ENCODE data around the gene HAGH.
"Not testable (repeated sequence)": the region's sequence is repeated elsewhere in the genome, so short reads cannot be mapped to it uniquely, and the experiment has no call there.

Gene HAGH

DNA sequence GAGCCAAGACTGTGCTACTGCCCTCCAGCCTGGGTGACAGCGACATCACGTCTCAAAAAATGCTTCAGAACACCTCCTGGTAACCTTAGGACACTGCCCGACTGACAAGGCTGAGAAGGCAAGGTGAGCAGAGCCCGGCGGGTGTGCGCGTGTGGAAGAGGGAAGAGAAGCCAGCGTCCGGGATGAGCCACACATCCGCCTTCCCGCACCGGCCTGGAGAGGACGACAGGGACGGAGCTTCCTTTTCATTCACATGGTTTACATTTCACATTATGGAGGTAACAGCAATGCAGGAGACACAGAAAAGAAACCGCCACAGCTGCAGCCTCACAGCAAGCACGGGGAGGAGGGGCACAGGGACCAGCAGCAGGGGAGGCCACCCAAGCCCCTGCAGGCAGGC is 16.5 kb downstream of the HAGH start:
- no peak for DNase-seq (ENCODE audit: low spot score)

DNA sequence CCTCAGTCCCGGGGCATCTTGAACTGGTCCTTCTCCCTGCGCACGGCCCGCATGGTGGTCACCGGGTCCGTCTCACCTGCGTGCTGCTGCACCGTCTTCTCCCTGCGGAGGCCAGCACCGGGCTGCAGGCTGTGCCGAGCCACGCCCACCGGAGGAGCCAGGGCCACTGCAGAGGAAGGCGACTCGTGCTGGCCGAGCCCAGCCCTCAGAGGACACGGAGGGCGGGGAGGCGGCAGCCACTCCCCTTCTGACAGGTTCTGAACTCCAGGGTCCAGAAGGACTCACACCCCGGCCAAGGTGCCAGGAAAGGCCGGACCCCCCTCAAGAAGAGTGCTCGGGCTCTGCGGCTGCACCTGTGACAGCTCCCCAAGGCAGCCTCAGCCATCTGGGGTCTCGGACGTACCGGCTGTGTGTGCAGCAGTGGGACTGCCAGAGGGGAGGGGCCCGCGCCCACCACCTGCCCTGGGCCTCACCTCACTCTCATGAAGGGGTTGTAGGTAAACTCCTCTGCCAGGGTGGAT is 17.3 kb downstream of the HAGH start:
- no peak for DNase-seq (ENCODE audit: low spot score)

DNA sequence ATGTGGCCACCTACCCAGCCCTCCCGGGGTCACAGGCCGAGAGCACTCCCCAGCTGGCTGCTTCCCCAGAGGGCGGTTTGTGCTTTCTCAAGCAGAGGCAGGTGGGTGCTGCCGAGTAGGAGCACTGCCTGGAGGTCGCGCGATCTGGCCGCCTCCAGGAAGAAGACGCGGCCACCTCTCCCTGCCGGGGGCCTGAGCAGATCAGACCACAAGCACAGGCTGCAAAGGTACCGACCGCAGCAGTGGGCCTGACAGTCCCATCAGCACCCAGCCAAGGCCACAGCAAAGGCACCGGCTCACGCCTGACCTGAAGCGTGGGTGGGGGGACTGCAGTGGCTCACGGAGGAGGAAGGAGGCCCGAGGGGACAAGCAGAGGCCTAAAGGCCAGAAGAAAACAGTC is 17.9 kb downstream of the HAGH start:
- DNase-seq (ENCODE audit: low spot score) = no peak

DNA sequence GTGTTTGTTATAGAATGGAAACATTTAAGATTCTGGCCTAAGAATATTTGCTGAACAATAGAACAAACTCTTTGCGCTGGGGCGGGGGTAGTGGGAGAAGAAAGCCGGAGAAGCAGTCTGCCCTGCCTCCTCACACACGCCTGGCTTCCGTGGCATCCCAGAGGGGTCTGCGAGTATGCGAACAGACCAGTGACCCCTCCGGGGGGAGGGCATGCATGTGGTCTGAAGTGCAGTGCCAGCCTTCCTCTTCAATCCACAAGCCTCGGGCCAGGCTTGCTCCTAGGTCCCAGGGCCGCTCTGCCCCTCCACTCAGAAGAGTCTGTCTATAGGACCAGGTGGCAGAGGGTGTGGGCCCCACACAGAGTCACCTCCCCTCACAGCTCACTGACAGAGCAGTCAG is 19.0 kb downstream of the HAGH start:
- no peak for DNase-seq (ENCODE audit: low spot score)

DNA sequence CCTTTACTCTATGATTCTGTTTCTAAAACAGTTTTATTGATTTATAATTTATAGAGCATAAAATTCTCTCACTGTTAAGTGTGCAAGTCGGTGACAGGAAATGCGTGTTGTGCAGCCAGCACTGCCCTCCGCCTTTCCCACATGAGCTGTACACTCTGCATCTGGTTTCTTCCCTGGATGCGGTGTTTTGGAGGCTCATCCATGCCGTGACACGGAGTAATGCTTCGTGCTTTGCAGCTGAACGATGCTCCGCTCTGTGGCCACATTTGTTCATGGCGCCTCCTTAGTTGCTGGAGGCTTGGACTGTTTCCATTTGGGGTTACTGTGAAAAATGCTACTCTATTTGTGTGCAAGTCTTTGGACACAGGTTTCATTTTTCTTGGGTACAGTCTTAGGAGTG is 25.9 kb downstream of the HAGH start:
- DNase-seq (ENCODE audit: low spot score) = peak; percentile 49

DNA sequence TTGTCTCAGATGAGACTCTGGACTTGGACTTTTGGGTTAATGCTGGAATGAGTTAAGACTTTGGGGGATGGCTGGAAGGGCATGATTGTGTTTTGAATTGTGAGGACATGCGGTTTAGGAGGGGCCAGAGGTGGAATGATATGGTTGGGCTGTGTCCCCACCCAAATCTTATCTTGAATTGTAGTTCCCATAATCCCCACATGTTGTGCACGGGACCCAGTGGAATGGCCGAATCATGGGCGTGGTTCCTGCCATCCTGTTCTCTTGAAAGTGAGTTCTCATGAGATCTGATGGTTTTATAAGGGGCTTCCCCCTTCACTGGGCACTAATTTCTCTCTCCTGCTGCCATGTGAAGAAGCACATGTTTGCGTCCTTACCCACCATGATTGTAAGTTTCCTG is 27.4 kb downstream of the HAGH start:
- DNase-seq (ENCODE audit: low spot score) = not testable (repeated sequence)

DNA sequence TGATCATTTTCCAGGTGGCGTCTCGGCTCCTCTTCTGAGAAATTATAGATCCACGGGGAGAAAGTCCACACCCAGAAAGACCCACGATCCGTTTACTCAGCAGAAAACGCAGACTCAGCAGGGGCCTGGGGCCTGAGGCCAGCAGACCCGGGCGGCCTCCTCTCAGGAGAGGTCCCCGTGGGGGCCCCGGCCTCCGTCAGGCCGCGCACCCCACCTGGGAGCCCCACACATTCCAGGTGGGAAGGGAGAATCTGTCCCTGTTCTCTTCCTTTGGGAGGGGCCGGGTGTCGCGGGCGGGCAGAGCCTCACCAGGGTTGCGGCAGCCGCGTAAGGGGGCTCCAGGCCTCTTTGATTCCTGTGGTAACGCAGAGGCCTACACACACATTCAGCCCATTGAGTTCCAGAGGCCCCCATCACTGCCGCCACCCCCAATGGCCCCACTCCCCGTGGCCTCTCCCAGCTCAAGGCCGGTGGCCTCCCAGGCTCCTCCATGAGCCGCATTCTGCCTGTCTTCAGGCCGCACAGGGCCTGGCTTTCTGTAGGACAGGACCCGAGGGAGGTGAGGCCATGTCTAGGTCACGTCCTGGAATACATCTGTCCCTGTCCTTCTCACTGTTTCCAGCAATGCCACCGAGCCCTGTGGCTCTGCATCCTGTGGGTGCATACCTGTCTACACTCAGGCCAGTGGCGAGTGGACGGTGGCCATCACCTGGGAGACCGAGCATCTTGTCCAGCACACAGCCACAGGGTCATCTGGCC is 31.5 kb downstream of the HAGH start:
- no peak for DNase-seq (ENCODE audit: low spot score)

DNA sequence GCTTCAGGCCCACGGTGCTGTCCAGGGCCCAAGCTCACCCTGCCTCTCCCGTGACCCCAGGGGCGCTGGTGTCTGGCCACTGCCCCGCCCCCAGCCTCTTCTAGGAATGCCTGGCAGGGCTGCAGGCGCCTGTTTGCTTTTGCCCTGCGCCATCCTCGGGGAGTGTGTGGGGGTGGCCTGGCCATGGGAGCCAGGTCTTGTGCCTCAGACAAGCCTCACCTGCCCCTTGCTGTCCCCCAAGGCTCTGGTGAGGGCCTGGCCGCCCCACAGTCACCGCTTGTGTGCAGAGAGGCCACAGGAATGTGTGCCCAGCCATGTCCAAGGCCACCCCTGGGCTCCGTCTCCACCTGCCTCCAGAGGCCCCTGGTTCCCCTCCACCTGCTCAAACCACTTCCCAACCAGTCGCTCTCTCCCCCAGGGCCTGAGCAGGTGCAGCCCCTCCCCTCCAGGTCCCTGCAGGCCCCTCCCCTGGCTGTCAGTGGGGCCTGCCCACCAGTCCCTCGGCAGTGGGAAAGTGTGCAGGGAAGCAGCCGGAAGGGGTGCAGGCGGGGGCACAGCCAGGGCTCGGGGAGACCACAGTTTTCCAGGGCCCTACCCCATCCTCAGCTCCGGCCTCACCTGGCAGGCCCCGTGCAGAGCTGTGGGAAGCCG is 32.3 kb downstream of the HAGH start:
- no peak for DNase-seq (ENCODE audit: low spot score)

DNA sequence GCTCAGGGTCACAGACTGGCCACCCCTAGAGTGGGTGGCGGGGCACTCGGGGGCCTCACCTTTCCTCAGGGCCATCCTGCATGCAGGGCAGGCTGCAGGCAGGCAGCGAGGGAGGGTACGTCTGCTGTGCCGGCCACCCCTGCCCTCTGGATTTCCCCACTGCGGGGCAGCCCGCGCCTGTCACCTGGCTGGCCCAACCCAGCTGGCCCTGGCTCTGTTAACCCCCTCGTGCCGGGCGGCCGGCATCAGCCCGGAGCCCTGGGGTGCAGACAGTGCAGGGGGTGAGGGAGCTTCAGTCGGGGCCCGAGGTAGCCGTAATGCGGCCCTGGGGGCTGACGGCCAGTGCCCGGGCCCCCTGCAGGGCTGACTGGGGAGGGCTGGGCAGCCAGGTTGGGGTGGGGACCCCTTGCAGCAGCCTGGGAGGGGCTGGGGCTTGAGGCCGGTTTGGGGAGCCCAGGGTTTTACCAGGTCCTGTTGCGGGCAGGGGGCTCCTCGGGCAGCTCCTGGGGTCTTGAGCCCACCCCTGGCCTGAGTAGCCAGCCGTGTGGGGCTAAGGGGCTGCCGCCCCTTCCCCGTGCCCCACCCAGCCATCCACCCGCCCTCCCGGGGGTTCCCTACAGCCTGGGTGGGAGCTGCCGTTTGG is 32.9 kb downstream of the HAGH start, which contains the start of gene IGFALS:
Gene IGFALS (minus strand): TSS at position 128 of the 643 bp plus-strand sequence. CDS start 53 bp downstream, at position 75.
- no peak for DNase-seq (ENCODE audit: low spot score)

DNA sequence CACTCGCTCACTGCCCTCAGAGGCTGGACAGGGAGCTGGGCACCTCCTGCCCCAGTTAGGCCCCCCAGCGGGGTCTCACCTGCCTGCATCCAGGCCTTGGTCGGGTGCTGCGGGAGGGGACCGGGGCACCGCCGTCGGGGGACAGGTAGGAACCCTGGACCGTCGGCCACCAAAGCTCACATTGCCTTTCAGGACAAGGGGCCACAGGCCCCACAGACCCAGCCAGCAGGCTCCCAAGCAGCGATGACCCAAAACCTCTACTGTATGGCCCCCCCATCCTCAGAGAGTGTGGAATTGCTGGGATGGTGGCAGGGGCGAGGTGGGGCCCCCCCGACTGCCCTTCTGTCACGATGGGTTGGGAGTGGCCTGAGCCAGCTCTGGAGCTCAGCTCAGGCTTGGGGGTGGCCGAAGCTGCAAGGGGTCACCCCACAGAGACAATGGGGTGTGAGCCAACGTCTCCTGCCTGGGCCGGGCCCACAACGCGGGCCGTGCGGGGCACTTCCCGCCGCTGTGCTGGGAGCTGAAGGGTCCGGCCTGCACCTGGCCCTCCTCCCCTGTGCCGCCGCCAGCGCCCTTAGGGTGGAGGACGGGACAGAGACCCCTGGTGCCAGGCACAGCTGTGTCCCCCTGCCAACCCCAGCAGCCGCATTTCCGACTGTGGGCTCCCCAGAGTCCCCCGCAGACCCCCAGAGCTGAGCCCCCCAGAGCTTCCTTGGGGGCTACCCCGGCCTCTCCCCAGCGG is 33.6 kb downstream of the HAGH start:
- no peak for DNase-seq (ENCODE audit: low spot score)

DNA sequence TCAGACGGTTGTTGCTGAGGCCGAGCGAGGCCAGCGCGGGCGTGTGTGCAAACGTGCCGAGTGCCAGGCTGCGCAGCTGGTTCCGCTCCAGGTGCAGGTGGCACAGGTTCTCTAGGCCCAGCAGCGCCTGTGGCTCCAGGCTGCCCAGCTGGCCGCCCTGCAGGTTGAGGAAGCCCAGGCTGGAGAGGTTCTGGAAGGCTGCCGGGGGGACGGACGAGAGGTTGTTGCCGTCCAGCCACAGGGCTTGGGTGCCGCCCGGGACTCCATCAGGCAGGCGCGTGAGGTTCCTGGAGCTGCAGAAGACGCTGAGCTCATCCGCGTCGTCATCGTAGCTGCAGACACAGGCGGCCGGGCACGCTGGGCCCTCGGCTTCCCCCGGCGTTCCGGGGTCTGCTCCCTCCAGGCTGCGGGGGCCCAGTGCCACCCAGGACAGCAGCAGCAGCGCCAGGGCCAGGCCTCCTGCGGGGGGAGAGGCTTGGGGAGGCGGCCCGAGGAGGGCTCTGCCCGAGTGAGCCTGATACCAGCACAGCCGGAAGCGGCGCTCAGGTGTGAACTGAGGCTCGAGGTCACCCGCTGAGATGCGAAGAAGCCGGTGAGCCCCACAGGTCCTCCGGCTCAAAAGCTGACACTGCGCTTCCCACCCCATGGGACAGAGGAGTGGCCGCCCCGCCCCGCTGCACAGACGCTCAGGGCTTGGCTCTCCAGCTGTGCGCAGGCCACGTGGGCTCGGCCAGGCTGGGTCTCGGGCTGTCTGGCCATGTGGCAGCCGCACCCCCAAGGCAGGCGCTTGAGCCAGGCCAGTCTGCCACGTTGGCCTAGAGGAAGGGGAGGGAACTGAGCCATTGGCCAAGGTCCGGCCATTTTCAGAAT is 34.4 kb downstream of the HAGH start:
- DNase-seq (ENCODE audit: low spot score) = no peak

DNA sequence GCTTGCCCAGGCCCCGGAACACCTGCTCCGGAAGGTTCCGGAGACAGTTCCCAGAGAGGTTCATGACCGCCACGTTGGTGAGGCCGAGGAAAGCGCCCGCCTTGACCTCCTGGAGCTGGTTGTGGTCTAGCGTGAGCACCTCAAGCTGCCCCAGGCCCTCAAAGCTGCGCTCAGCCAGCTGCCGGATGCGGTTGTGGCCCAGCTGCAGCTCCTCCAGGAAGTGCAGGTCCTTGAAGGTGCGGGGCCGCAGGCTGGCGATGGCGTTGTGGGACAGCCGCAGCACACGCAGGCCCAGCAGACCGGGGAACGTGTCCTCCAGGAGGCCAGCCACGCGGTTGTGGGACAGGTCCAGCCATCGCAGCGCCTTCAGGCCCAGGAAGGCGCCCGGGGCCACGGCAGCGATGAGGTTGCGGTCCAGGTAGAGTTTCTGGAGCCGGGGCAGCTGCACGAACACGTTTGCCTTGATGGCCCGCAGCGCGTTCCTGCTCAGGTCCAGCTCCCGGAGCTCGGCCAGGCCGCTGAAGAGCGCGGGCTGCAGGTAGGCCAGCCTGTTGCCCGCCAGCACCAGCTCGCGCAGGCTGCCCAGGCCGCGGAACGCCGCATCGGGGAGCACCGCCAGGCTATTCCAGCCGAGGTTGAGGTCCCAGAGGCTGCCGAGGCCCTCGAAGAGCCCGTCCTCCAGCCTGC is 35.2 kb downstream of the HAGH start:
- DNase-seq (ENCODE audit: low spot score) = no peak

DNA sequence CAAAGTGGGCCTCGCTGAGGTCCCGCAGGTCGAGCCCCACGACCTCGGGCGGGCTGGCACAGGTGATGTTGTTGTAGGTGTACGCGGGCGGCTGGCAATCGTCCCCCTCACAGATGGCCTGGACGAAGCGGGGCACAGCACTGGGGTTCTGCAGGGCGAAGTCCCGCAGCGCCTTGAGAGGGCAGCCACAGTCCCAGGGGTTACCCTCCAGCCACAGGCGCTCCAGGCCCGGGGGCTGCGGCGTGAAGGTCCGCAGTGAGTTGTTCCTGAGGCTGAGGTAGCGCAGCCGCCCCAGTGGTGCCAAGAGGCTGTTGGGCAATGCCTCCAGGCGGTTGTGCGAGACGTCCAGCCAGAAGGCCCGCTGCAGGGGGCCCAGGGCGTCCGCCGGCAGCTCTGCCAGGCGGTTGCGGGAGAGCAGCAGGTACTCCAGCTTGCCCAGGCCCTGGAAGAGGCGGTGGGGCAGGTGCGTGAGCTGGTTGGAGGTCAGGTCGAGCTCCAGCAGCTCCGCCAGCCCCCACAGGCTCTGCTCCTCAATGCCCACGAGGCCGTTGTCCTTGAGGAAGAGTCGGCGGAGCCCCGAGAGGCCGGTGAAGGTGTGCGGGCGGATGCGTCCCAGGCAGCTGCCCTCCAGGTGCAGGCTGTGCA is 35.9 kb downstream of the HAGH start:
- no peak for DNase-seq (ENCODE audit: low spot score)

DNA sequence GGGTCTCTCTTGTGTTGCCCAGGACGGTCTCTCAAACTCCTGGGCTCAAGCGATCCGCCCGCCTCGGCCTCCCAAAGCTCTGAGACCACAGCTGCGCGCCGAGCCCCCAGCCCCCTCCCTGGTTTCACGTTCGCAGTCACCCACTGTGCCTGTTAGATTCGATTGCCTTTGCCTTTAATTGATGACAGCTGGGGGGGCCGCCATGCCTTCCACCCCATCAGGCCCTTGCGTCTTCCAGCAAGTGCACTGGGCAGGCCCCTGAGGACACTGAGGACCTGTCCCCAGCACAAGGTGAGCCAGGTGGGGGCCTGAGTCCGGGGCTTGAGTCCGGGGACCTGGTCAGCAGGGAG is 36.4 kb downstream of the HAGH start:
- DNase-seq (ENCODE audit: low spot score) = no peak

DNA sequence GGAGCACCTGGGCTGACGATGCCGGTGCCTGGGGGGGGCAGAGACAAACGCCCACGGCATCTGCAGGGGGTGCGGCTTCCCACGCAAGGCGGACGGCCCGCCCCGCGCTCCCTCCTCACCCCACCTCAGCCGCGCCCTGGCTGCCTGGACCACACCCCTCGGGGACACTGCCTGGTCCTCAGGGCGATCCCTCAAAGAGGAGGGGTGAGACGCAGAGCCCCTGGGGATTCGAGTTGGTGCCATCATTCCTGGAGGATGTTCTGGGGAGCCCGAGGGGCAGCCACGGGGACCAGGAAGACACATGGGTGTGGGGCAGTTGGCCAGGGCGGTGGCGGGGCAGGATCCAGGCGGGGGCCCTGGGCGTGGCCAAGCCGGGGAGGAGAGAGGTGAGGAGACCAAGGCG is 37.0 kb downstream of the HAGH start:
- no peak for DNase-seq (ENCODE audit: low spot score)

DNA sequence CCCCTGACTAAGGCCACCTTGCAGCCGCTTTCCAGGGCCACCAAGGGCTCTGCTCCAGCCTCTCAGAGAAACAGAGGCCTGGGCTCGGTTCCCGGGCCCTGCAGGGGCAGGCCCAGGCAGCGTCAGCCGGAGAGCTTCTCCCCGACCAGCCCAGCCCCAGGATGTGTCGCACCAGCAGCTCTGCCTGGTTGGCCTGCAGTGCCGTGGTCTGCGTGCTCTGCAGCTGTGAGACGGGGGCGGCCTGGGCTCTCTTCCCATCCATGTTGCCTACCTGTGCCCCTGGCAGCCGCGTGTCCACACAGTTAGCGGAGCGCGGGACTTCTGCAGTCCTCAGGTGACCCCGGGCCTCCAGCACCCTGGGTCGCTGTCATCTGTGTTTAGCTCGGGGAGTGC is 37.9 kb downstream of the HAGH start:
- no peak for DNase-seq (ENCODE audit: low spot score)

DNA sequence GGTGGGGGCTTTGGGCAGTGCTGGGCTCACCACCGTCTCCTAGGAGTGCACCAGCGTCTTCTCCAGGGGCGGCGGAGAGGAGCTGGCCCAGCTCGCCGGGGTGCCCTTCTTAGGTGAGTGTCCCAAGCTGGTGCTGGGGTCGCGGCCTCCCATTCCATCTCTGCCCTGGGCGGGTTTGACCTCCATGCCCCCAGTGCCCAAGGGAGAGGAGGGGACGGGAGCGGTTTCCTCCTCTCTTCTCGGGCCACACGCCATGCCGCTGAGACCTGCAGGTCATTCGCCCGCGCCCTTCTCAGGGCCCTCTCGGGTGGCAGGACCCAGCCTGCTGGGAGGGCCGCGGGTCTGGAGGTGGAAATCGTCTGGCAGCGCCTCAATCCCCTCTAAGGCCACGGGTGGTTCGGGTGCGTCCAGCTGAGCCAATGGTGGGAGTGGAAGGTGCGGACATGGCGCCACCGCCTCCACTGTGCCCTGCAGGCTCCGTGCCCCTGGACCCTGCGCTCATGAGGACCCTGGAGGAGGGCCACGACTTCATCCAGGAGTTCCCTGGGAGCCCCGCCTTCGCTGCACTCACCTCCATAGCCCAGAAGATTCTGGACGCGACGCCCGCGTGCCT is 38.4 kb downstream of the HAGH start:
- DNase-seq (ENCODE audit: low spot score) = no peak

DNA sequence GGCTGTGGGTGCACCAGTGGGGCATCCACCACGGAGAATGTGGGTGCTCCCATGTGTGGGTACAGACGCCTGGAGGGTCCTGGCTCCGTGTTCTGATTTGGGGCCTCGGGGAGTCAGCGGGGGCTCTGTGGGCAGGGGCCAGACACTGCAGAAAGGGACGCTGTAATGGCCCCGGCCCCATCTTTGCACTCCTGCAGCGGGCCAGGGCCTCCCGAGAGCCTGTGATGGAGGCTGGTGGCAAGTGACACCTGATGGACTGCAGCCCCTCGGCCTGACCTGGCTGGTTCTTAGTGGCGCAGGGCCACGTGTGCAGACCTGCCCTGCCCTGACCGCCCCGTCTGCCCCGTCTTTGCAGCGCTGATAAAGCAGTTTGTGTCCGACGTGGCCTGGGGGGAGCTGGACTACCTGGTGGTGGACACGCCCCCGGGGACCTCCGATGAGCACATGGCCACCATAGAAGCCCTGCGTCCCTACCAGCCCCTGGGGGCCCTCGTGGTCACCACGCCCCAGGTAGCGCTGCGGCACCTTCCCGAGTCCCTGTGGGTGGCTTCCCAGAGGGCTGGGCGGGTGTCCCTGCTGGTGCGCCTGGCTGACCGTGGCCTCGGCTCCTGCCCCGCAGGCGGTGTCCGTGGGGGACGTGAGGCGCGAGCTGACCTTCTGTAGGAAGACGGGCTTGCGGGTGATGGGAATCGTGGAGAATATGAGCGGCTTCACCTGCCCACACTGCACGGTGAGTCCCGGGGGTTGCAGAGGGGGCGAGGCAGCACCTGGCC is 39.1 kb downstream of the HAGH start:
- DNase-seq (ENCODE audit: low spot score) = no peak

DNA sequence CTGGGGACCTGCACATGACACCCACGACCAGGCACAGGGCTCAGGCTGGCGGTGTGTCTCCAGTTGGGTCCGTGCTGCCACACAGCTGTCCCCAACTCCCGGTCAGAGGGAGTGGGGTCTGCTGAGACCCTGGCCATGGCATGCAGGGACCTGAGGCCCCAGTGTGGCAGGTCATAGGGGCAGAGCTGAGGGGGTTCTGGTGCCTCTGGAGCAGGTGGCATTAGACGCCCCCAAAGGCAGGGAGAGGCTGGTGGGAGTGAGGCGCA is 39.6 kb downstream of the HAGH start:
- DNase-seq (ENCODE audit: low spot score) = no peak
